GM18519 (cell line): ENCODE measurements around the gene FSD1.
A peak's percentile ranks its signal among the peaks of the same experiment; 100 is the strongest.

Experiments
- ATAC-seq: cut with Tn5 transposase; IDR thresholded peaks from one replicate; pipeline ENCODE4 v1.9.1; 2021; ENCODE audit warnings: mild to moderate bottlenecking, moderate library complexity; ENCODE audit not compliant: unreplicated experiment, low FRiP score

FSD1 gene

DNA sequence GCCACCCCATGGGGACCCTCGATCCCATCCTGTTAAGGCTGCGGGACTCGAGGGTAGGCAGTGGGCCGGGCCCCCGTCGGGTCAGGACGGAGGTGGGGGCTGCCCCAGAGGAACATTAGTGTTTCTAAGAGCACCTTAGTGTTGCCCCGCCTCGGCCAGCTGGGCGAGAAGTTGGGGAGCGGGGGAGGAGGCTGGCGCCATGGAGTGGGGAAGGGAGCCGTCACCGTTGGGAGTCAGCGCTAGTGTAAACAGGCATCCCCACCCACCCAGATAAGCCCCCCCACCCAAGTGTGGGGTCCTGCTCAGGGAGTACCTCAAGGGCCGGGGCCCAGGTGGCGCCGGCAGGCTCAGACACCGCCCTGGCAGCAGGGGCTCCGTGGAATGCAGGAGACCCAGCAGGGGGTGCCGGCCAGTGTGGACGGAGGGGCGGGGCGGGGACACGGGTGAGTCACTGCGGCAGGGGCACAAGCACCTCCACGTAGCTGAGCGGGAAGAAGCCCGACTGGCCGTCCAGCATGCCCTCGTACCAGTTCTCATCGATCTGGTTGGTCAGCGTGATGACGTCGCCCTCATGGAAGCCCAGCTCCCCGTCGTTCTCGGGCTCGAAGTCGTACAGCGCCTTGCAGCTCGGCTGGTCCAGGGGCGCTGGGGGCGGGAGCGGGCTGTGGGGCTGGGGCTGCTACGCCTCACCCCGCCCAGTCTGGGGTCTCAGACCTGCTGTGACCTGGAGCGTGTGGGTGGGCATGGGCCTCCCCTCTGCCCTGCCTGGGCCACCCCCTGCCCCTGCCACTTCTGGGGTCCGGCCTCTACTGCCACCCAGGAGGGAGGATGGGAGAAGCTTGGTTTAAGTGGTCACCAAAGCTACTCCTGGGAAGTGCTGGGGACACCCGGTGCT, 57.0 kb downstream of the FSD1 start:
- no peak for ATAC-seq

DNA sequence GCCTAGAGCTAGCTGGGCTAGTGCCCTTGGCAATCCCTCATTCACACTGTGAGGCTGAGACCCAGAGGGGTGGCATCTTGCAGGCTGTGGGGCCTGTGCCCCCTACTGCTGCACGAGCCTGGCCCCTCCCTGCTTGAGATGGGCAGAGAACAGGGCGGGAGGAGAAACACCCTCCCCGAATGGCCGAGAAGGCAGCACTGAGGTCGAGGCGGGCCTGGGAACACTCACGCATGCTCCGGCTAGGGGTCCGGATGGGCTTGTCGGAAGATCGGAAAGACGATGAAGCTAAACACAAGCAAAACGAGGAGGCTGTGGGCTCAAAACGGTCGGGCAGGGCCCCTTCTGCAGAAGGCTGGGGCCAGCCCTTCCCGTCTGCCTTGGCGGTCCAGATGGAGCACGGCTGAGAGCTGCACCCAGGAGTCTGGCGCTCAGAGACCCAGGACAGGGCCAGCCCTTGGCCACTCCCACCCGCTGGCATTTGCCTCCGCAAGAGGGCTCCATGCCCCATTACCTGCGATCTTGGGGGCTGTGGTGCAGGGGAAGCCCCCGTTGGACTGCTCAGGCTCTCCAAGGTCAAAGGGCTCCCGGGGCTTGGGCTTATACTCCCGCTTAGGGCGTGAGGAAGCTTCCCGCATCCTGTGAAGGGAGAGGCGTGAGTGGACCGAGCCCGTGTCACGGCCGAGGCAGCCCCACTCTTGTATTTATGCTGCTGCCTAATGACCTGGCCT, 57.9 kb downstream of the FSD1 start:
- ATAC-seq, result no peak

- no peak for ATAC-seq
These were observed 58.6 kb downstream of the FSD1 start for GRCh38 chr19:4362831-4363545.

DNA sequence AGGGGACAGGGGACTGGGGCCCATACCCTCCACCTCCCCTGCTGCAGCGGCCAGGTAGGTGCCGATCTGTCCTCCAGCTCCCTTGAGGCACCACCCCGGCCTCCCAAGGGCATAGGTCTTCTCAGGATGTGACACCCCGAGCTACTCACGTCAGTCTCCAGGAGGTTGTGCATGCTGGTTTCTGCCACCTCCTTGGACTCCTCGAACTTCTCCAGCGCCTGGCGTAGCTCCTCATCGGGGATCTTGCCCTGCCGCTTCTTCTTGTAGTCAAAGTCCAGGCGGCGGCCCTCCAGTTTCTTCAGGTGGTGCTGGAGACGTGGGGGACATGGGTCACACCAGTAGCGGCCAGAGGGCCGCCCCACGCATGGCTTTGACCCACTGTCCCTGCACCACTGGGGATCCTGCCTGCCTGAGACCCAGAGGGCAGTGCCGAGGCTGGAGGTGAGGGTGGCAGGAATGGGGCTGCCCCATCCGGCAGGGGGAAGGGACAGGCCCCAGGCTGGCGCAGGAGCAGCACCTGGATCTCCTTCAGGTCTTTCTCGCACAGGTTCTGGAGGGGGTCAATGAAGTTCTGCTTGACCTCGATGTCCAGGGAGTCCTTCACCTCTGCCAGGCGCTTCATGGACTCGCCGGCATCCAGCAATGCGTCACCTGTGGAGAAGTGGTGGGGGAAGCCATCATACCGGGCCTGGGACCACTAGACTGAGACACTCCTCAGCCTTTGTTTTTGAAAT, 59.3 kb downstream of the FSD1 start:
- ATAC-seq, result no peak

- no peak for ATAC-seq
These were observed 60.9 kb downstream of the FSD1 start for GRCh38 chr19:4365341-4365740.

DNA sequence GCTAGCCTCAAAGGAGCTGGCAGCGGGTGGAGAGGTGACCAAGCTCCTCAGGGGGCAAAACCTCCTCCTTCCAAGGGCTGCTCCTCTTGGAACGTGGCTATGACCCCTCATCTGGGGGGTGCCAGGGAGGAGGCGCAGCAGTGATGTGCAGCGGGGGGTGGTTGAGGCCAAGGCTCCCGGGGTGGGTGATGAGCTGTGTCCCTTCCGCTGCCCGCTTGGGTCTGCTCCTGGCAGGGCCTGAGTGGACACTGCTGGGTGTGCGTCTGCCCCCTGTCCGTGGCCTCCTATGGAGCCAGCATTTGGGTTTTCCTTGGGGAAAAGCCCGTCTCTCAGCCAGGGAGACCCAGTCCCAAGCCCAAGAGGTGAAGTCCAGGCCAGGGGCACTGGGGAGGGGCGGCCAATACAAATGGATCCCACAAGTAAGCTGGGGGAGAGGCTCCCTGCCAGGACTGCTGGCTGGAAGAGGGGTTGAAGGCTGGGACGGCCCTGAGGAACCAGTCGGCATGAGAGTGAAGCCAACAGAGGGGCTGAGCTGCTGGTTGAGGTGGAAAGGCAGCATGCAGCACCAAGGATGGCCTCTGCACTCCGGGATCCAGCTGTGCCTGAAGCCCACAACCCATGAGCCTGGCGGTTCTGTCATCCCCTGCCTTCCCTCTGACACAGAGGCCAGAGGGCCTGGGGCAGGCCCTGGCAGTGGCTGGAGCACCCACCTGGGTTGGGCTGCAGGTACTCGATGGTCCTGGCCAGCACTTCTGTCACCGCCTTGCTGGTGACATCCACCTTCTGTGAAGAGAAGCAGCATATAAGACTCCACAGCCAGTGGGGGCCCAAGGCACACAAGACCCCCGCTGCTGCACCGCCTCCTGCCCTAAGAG, 61.6 kb downstream of the FSD1 start:
- no peak for ATAC-seq

DNA sequence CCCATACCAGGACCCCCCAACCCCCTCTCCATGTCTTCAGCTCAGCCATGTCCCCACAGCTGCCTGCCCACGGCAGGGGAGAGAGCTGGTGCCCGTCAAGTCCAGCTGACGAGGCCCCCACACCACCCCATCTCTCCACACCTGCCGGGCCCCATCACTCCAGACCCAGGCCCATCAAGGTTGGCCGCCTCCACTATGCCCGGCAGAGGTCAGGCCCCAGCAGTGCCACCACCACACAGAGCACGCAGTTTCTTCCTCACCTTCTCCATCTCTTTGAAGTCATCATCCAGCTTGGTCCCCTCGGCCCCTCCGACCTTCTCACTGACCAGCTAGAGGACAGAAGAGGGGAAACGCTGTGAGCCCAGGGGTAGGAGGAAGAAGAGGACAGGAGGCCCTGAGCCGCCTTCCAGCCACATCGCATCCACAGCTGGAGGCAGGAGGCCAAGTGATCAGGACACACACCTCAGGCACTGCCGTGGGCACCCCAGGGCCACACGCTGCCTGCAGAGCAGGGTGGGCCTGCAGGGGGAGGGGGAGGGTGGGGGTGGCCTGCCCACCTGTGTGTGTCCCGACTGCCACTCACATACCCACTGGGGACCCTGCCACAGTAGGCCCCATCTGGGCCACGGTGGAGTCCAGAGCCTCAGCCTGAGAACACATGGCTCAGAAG, 62.4 kb downstream of the FSD1 start:
- ATAC-seq, result no peak

- ATAC-seq, result no peak
These were observed 62.9 kb downstream of the FSD1 start for GRCh38 chr19:4367336-4367723.

GRCh38 chr19:4367781-4368127, 63.4 kb downstream of the FSD1 start:
- no peak for ATAC-seq

GRCh38 chr19:4368128-4368820, 63.9 kb downstream of the FSD1 start:
- ATAC-seq, result no peak

DNA sequence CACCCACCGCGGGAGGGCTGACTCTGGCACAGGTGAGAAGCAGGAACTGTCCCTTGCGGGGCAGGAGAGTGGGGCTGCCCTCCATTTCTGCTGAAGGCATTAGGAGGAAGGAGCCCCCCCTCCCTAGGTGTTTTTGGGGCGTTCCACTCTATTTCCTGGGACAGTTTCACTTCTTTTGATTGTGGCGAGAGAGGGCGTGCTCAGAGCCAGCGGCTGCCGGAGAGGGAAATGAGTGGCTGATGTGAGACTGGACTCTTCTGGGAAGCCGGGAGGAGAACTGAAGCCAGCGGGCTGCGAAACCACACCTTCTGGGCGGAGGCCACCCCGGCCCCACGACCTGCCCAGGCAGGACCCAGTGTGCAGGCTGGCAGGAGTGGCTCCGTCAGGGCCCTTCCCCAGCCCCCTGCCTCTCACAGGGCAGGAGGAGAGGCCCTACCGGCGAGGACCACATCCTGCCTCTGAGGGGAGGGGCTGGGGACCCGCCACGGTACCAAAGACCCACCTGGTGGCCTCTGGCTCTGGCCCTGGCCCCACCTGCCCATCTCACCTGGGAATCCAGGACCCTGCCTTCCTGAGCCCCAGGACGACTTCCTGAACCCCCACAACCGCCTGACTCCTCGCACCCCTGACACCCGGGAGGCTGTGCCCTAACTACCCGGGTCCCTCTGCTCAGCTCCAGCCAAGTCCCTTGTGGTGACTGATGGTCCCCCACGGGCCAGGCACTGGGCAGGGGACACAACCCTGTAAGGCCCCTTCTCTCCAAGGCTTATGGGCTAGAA, 64.9 kb downstream of the FSD1 start:
- peak; percentile 39 for ATAC-seq

DNA sequence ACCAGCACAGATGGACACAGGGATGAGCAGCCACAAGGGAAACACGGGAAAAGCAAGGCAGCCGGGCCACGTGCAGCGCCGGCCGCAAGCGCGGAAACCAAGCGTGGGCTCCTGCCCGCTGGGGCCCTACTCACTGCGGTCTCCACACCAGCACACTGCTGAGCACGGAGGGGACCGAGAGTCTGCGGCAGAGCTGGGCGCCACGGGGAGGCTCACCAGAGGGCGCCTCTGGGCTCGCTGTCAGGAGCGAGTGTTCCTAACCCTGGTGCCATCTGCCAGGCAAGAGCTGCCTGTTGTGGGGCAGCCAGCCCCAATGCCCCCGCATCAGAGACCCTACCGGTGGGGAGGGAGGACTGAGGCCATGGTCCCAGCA, 65.5 kb downstream of the FSD1 start:
- no peak for ATAC-seq

DNA sequence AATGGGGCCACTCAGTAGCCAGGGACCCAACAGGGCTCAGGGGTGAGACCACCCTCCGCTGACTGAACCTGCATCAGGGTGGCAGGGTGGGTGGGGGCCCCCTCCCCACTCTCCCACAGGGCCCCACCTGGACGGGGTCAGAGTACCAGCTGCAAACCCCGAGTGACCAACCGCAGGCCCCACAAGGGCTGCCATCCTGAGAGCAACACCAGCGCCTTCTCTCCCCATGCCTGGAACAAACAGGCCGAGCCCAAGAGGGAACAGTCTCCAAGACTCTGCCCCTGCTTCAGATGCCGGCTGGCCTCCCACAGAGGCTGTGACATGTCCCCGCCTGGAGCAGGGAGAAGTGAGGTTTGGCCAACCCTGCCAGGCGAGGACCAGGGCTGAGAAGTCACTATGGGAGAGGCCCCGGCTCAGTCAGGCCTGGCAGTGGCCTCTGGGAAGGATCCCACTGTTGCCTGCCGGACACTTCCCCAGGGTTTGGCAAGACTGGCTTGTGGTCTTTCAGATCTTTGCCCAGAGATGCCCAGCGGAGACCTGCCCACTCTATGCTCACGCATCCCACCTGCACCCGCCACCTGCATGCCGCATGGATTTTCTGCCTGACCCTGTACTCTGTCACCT, 66.1 kb downstream of the FSD1 start:
- ATAC-seq, result no peak

DNA sequence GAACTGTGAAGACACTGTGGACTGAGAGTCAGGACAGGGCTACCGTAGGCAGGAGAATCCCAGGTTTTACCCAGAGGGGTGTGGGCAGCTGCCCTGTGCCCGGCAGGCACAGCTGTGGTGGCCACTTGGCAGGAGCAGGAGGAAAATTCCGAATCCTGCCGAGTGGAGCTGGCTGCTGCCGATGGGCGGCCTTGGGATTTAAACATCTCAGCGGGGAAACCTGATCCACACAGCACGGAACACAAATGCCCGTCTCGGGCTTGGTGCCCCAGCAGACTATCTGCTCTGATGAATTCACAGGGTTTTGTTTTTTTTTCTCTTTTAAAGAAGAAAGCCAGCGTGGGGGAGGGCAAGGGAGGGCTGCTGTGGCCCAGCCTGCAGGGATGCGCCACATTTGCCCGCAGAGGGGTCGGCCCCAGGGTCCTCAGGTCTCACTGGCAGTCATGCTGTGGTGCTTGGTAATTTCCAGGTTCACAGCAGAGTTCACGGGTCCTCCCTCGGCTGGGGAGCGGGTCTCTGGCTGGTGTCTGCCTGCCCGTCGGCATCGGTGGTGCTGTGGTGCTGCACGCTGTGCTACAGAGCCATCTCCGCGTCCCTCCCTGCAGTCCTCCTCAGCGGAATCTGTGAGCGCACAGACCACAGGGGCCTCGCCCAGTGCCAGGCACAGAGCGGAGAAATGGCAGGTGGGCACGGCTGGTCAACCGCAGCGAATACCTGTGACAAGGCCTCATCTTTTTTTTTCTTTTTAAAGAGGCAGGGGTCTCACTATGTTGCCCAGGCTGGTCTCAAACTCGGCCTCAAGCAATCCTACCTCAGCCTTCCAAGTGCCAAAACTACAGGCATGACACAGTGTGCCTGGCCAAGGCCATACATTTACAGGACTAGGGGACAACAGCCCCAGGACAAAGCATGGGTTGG, 67.1 kb downstream of the FSD1 start:
- ATAC-seq, result no peak

DNA sequence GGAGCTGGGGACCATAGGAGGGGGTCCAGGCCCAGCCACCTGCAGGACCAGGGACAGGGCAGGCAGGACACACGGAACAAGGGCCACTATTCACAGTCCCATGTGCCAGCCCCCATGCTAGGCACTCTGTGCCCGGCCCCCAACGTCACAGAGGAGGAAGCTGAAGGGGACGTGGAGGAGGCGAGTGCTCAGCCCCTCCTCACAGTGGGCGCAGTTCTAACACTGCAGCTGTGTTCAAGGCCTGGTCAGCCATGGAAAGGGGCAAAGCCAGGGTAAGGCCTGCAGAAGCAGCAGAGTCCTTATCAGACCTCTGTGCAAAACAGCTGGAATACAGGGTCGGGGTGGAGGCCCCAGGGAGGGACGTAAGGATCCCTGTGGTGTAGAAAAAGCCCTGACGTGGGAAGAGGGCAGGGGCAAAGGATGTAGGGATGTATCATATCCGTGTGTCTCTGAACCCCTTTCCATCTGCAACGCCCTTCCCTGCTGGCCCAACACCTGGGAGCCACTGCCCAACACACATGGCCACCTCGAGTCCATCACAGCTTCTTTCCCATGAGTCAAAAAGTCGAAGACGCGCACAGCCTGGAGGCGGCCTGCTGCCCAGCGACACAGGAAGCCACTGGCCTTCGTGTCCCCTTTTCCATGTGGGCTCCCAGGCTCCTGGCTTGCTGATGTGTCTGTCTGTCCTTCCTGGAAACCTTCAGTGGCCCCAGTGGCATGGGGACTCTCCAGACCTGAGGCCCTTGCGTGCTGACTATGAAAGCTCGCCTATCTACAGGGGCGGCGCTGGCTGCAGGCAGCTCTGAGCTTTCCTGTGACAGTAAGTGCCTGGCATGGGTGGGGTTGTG, 68.0 kb downstream of the FSD1 start:
- ATAC-seq, result no peak

GRCh38 chr19:4373013-4373367, 68.6 kb downstream of the FSD1 start:
- no peak for ATAC-seq
